HL-60 (cell line): ENCODE data around the gene PURA.
"Not testable (repeated sequence)": the region's sequence is repeated elsewhere in the genome, so short reads cannot be mapped to it uniquely, and the experiment has no call there.

Experiments used
- DNase-seq, 2 experiments: peaks; one replicate each; pipeline ENCODE4 v3.0.0-alpha.2; 2010 to 2020; ENCODE audit warnings: low read depth in 1 of 2, low spot score in 1 of 2
- H3K27ac ChIP-seq: fragments of 250-450 bp; sonication (Bioruptor Pico); replicated peaks from 2 replicates; pipeline ENCODE4 v1.5.1; 2020; ENCODE audit warnings: mild to moderate bottlenecking, moderate library complexity
- H3K27me3 ChIP-seq: fragments of 250-450 bp; sonication (Bioruptor Pico); 2 replicates; pipeline ENCODE4 v1.5.1; 2021; ENCODE audit warnings: mild to moderate bottlenecking, moderate library complexity; ENCODE audit not compliant: insufficient read depth, poor library complexity, severe bottlenecking
- H3K4me3 ChIP-seq: replicated peaks from 2 replicates; pipeline ENCODE4 v1.5.1; 2011; ENCODE audit warnings: mild to moderate bottlenecking, control low read depth, low read length; ENCODE audit not compliant: insufficient read depth
- GABPA ChIP-seq: IDR thresholded peaks from 2 replicates; pipeline ENCODE4 v1.6.1; 2012; ENCODE audit warnings: low read depth
- POLR2AphosphoS5 ChIP-seq: IDR thresholded peaks from 2 replicates; pipeline ENCODE4 v1.6.1; 2012; ENCODE audit warnings: low read depth
- REST ChIP-seq: IDR thresholded peaks from 2 replicates; pipeline ENCODE4 v1.6.1; 2012; ENCODE audit warnings: low read depth; ENCODE audit not compliant: insufficient replicate concordance
- SPI1 ChIP-seq: IDR thresholded peaks from 2 replicates; pipeline ENCODE4 v1.6.1; 2012; ENCODE audit warnings: low read depth, mild to moderate bottlenecking, borderline replicate concordance
- TF ChIP-seq, protein P1 (sequence below): IDR thresholded peaks from one replicate; pipeline ENCODE4 v1.5.1; 2011; ENCODE audit warnings: low read length, control low read depth, inconsistent platforms; ENCODE audit not compliant: insufficient read depth

The PURA gene

GRCh38 chr5:140152022-140152999 is 38.4 kb downstream of the PURA start:
- TF ChIP-seq GABPA = no peak
- TF ChIP-seq SPI1 = no peak
- TF ChIP-seq REST = no peak
- no peak for TF ChIP-seq POLR2AphosphoS5
- TF ChIP-seq, protein P1, sequence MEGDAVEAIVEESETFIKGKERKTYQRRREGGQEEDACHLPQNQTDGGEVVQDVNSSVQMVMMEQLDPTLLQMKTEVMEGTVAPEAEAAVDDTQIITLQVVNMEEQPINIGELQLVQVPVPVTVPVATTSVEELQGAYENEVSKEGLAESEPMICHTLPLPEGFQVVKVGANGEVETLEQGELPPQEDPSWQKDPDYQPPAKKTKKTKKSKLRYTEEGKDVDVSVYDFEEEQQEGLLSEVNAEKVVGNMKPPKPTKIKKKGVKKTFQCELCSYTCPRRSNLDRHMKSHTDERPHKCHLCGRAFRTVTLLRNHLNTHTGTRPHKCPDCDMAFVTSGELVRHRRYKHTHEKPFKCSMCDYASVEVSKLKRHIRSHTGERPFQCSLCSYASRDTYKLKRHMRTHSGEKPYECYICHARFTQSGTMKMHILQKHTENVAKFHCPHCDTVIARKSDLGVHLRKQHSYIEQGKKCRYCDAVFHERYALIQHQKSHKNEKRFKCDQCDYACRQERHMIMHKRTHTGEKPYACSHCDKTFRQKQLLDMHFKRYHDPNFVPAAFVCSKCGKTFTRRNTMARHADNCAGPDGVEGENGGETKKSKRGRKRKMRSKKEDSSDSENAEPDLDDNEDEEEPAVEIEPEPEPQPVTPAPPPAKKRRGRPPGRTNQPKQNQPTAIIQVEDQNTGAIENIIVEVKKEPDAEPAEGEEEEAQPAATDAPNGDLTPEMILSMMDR = no peak
- no peaks in the 10 kb centered on the region for H3K27me3 ChIP-seq
- no peak for DNase-seq
- H3K4me3 ChIP-seq = no peak overlapping the region
- H3K27ac ChIP-seq = no peak overlapping the region

- no peak for DNase-seq
- Histone ChIP-seq H3K27me3 (no peaks in the 10 kb centered on the region), H3K4me3 (no peak overlapping the region), H3K27ac (no peak overlapping the region)
- TF ChIP-seq SPI1 (no peak), REST (no peak), POLR2AphosphoS5 (no peak), GABPA (no peak)
- TF ChIP-seq, protein P1 = no peak
These were observed 39.3 kb downstream of the PURA start for GRCh38 chr5:140153255-140153654.

DNA sequence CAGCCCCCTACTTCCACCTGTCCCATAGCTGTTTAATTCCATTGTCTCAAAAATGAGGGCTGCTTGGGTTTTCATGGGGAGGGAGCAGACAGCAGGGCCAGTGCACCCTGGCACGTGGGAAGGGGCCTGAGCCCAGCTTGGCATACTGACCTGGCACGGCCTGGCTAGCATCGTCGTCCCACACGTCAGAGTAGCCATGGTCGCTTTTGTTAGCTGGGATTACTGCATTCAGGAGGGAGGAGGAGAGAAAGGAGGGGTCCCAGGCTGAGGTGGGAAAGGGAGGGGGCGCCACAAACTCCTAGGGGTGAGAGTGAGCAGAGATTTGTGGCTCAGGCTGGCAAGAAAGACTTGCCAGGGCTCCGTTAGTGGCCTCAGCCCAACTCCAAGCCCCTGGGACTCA is 40.0 kb downstream of the PURA start:
- DNase-seq = no peak
- Histone ChIP-seq H3K27ac (no peak overlapping the region), H3K4me3 (no peak overlapping the region), H3K27me3 (no peaks in the 10 kb centered on the region)
- no peak for TF ChIP-seq POLR2AphosphoS5
- TF ChIP-seq SPI1 = no peak
- TF ChIP-seq, protein P1 = no peak
- no peak for TF ChIP-seq REST
- no peak for TF ChIP-seq GABPA

DNA sequence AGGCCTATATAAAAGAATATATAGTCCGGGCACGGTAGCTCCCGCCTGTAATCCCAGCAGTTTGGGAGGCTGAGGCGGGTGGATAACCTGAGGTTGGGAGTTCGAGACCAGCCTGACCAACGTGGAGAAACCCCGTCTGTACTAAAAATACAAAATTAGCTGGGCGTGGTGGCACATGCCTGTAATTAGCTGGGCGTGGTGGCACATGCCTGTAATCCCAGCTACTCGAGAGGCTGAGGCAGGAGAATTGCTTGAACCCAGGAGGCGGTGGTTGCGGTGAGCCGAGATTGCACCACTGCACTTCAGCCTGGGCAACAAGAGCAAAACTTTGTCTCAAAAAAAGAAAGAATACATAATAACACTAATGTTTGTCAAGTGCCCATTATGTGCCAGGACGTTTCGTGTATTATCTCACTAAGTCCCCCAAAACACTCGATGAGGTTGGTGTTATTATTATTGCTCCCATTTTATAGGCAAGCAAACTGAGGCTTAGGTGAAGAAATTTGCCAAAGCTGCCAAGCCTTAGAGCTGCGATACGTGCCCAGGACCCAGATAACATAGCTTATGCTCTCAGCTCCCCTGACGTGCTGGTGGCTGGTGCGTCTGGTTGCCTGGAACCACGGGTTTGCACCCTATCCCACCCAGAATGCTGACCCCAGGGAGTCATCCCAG is 40.9 kb downstream of the PURA start:
- H3K27me3 ChIP-seq, H3K27ac ChIP-seq, DNase-seq, H3K4me3 ChIP-seq: not testable (repeated sequence)
